SK-N-SH treated with all-trans-retinoic acid at 6 μM for 48 hours (cell line): ENCODE measurements around the gene TRAF1.

Experiments used
- BACH2 ChIP-seq: fragments of 250-450 bp; sonication (Bioruptor Pico); IDR thresholded peaks from 2 replicates; pipeline ENCODE4 v1.9.0; 2021; ENCODE audit warnings: mild to moderate bottlenecking, borderline replicate concordance
- CSDC2 ChIP-seq: fragments of 250-450 bp; sonication (Bioruptor Pico); IDR thresholded peaks from 2 replicates; pipeline ENCODE4 v1.5.0; 2020; ENCODE audit warnings: mild to moderate bottlenecking, moderate library complexity
- PATZ1 ChIP-seq: fragments of 250-450 bp; sonication (Bioruptor Pico); IDR thresholded peaks from 2 replicates; pipeline ENCODE4 v1.8.0; 2020; ENCODE audit warnings: mild to moderate bottlenecking, moderate library complexity, borderline replicate concordance
- SNAI2 ChIP-seq: fragments of 250-450 bp; sonication (Bioruptor Pico); IDR thresholded peaks from 2 replicates; pipeline ENCODE4 v1.5.0; 2020; ENCODE audit warnings: mild to moderate bottlenecking, moderate library complexity
- ZNF70 ChIP-seq: fragments of 450-650 bp; formaldehyde crosslinking; IDR thresholded peaks from 2 replicates; pipeline ENCODE4 v1.5.0; 2020; ENCODE audit warnings: mild to moderate bottlenecking, moderate library complexity
- ZNF8 ChIP-seq: fragments of 450-650 bp; formaldehyde crosslinking; IDR thresholded peaks from 2 replicates; pipeline ENCODE4 v1.5.0; 2020; ENCODE audit warnings: mild to moderate bottlenecking, moderate library complexity
- TF ChIP-seq, protein P1 (sequence below): fragments of 250-450 bp; sonication (Bioruptor Pico); IDR thresholded peaks from 2 replicates; pipeline ENCODE4 v1.5.1; 2020; ENCODE audit warnings: low read depth, mild to moderate bottlenecking, moderate library complexity

- no peak for TF ChIP-seq SNAI2 (CRISPR knock-in tag)
- no peak for TF ChIP-seq ZNF70
- no peak for TF ChIP-seq ZNF8 (CRISPR knock-in tag)
- no peak for TF ChIP-seq CSDC2 (CRISPR knock-in tag)
- no peak for TF ChIP-seq PATZ1
- no peak for TF ChIP-seq BACH2 (CRISPR knock-in tag)
- TF ChIP-seq, protein P1, sequence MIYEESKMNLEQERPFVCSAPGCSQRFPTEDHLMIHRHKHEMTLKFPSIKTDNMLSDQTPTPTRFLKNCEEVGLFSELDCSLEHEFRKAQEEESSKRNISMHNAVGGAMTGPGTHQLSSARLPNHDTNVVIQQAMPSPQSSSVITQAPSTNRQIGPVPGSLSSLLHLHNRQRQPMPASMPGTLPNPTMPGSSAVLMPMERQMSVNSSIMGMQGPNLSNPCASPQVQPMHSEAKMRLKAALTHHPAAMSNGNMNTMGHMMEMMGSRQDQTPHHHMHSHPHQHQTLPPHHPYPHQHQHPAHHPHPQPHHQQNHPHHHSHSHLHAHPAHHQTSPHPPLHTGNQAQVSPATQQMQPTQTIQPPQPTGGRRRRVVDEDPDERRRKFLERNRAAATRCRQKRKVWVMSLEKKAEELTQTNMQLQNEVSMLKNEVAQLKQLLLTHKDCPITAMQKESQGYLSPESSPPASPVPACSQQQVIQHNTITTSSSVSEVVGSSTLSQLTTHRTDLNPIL (CRISPR knock-in tag): no peak
Observed at GRCh38 chr9:120854596-120855327, 71.8 kb downstream of the TRAF1 start.
